ENCODE results near the gene MTFR1L.

The MTFR1L gene

GRCh38 chr1:25808481-25809244 is 11.1 kb upstream of the MTFR1L start:
- no peak for TF ChIP-seq GATA3 (IDR thresholded peaks at IDR 0.05; ENCODE audit: low read depth, low read length)
- TF ChIP-seq GATA2 (IDR thresholded peaks at IDR 0.05; ENCODE audit: low read depth, low read length): no peak

- TF ChIP-seq GATA2 (IDR thresholded peaks at IDR 0.05; ENCODE audit: low read depth, low read length) (no peak), GATA3 (IDR thresholded peaks at IDR 0.05; ENCODE audit: low read depth, low read length) (no peak)
These were observed 10.3 kb upstream of the MTFR1L start for GRCh38 chr1:25809283-25809926.

GRCh38 chr1:25809929-25810328 is 9.8 kb upstream of the MTFR1L start:
- TF ChIP-seq GATA2 (IDR thresholded peaks at IDR 0.05; ENCODE audit: low read depth, low read length) (no peak), GATA3 (IDR thresholded peaks at IDR 0.05; ENCODE audit: low read depth, low read length) (no peak)

- TF ChIP-seq GATA3 (IDR thresholded peaks at IDR 0.05; ENCODE audit: low read depth, low read length) (no peak), GATA2 (IDR thresholded peaks at IDR 0.05; ENCODE audit: low read depth, low read length) (no peak)
These were observed 9.1 kb upstream of the MTFR1L start for GRCh38 chr1:25810341-25811299.

GRCh38 chr1:25811384-25812082 is 8.2 kb upstream of the MTFR1L start:
- no peak for TF ChIP-seq GATA2 (IDR thresholded peaks at IDR 0.05; ENCODE audit: low read depth, low read length)

- no peak for TF ChIP-seq GATA3 (IDR thresholded peaks at IDR 0.05; ENCODE audit: low read depth, low read length)
These were observed 6.6 kb upstream of the MTFR1L start for GRCh38 chr1:25813071-25813733.

- TF ChIP-seq GATA3 (IDR thresholded peaks at IDR 0.05; ENCODE audit: low read depth, low read length) (no peak), GATA2 (IDR thresholded peaks at IDR 0.05; ENCODE audit: low read depth, low read length) (no peak)
These were observed 5.9 kb upstream of the MTFR1L start for GRCh38 chr1:25813734-25814471.

GRCh38 chr1:25814549-25815087 is 5.1 kb upstream of the MTFR1L start:
- no peak for TF ChIP-seq GATA3 (IDR thresholded peaks at IDR 0.05; ENCODE audit: low read depth, low read length)
- no peak for TF ChIP-seq GATA2 (IDR thresholded peaks at IDR 0.05; ENCODE audit: low read depth, low read length)

- TF ChIP-seq GATA2 (IDR thresholded peaks at IDR 0.05; ENCODE audit: low read depth, low read length) (no peak), GATA3 (IDR thresholded peaks at IDR 0.05; ENCODE audit: low read depth, low read length) (no peak)
These were observed 4.3 kb upstream of the MTFR1L start for GRCh38 chr1:25815208-25816111.

- TF ChIP-seq GATA2 (IDR thresholded peaks at IDR 0.05; ENCODE audit: low read depth, low read length): no peak
- no peak for TF ChIP-seq GATA3 (IDR thresholded peaks at IDR 0.05; ENCODE audit: low read depth, low read length)
These were observed 3.5 kb upstream of the MTFR1L start for GRCh38 chr1:25816112-25816718.

- TF ChIP-seq GATA2 (IDR thresholded peaks at IDR 0.05; ENCODE audit: low read depth, low read length): no peak
- no peak for TF ChIP-seq GATA3 (IDR thresholded peaks at IDR 0.05; ENCODE audit: low read depth, low read length)
These were observed 1.8 kb upstream of the MTFR1L start for GRCh38 chr1:25817840-25818501.

Measured in SH-SY5Y (cell line).